ENCODE data around the gene OLA1. TPM values are rescaled to one million over a fixed set of nuclear protein-coding genes. Genes with fewer than 3 reads are reported as not detected.

Gene OLA1
- polyA plus RNA-seq, 1 of the 3 experiments (the other 2 are of a cell fraction), result 46.9 TPM

DNA sequence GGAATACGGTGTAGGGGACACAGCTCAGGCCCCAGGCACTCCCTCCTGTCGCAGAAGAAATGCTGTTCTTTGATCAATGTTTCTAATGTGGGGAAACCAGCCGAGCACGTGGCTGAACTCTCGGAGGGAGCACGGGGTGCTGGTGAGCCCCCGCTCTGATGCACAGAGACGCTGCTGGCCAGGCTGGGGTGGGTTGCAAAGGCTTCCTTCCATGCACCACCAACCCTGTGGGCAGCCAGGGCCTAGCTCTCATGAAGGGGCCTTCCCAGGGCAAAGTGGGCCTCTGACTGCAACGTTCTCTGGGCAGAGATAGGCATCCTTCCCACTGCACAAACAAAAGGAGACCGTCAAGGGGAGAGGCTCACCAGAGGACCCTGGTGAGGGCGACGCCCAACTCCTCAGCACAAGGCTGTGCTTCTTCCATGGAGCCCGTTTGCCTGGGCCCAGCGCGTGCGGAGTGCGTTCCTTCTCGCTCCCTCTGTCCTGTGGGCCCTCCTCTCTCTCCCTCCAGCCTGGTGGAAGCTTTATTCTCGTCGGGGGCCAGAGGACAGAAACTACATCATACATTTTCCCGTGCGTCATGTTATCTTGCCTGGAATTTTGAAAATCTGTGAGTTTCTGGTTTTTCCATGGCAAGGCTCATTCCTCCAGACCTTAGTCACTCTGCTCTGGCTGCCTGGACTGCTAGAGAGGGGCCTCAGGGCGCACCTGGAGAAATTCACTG is 222.0 kb downstream of the OLA1 start:
- CTCF ChIA-PET, result interaction anchor here (1.2 to 2.4 kb wide), 2 partner anchors 12 to 14 kb away, joined by 5 to 8 read pairs; no protein-coding TSS in a partner anchor
- no peaks in the 10 kb centered on the region for H3K9me2 ChIP-seq
- POLR2A ChIA-PET, result no interaction called here
- H3K27me3 ChIP-seq (ENCODE audit: insufficient read depth), result no peaks in the 10 kb centered on the region
- H3K27ac ChIP-seq (ENCODE audit: low read depth in 2 of 2, low read length in 1 of 2), result no peak overlapping the region; a peak in 1 of 4 replicates
- no peak for DNase-seq
- H3K79me2 ChIP-seq (ENCODE audit: insufficient read depth), result no peaks in the 10 kb centered on the region
- no peaks in the 10 kb centered on the region for H3F3A ChIP-seq (replicated peaks; ENCODE audit: insufficient read depth)
- no peak for TF ChIP-seq TAF1 (IDR thresholded peaks at IDR 0.05; ENCODE audit: borderline replicate concordance, low read depth, low read length)
- TF ChIP-seq RXRA (IDR thresholded peaks at IDR 0.05; ENCODE audit: borderline replicate concordance, low read depth), result no peak
- no peak for TF ChIP-seq SIN3A (IDR thresholded peaks at IDR 0.05; ENCODE audit: borderline replicate concordance, low read depth, low read length)
- TF ChIP-seq, protein P1, sequence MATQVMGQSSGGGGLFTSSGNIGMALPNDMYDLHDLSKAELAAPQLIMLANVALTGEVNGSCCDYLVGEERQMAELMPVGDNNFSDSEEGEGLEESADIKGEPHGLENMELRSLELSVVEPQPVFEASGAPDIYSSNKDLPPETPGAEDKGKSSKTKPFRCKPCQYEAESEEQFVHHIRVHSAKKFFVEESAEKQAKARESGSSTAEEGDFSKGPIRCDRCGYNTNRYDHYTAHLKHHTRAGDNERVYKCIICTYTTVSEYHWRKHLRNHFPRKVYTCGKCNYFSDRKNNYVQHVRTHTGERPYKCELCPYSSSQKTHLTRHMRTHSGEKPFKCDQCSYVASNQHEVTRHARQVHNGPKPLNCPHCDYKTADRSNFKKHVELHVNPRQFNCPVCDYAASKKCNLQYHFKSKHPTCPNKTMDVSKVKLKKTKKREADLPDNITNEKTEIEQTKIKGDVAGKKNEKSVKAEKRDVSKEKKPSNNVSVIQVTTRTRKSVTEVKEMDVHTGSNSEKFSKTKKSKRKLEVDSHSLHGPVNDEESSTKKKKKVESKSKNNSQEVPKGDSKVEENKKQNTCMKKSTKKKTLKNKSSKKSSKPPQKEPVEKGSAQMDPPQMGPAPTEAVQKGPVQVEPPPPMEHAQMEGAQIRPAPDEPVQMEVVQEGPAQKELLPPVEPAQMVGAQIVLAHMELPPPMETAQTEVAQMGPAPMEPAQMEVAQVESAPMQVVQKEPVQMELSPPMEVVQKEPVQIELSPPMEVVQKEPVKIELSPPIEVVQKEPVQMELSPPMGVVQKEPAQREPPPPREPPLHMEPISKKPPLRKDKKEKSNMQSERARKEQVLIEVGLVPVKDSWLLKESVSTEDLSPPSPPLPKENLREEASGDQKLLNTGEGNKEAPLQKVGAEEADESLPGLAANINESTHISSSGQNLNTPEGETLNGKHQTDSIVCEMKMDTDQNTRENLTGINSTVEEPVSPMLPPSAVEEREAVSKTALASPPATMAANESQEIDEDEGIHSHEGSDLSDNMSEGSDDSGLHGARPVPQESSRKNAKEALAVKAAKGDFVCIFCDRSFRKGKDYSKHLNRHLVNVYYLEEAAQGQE (IDR thresholded peaks at IDR 0.05; ENCODE audit: low read depth, low read length), result no peak
- no peak for TF ChIP-seq FOXM1 (IDR thresholded peaks at IDR 0.05; ENCODE audit: low read depth)
- TF ChIP-seq FOSL2 (IDR thresholded peaks at IDR 0.05; ENCODE audit: borderline replicate concordance, low read depth), result no peak
- TF ChIP-seq, protein P2, sequence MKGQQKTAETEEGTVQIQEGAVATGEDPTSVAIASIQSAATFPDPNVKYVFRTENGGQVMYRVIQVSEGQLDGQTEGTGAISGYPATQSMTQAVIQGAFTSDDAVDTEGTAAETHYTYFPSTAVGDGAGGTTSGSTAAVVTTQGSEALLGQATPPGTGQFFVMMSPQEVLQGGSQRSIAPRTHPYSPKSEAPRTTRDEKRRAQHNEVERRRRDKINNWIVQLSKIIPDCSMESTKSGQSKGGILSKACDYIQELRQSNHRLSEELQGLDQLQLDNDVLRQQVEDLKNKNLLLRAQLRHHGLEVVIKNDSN (IDR thresholded peaks at IDR 0.05; ENCODE audit: borderline replicate concordance, low read depth), result no peak
- TF ChIP-seq, protein P3, sequence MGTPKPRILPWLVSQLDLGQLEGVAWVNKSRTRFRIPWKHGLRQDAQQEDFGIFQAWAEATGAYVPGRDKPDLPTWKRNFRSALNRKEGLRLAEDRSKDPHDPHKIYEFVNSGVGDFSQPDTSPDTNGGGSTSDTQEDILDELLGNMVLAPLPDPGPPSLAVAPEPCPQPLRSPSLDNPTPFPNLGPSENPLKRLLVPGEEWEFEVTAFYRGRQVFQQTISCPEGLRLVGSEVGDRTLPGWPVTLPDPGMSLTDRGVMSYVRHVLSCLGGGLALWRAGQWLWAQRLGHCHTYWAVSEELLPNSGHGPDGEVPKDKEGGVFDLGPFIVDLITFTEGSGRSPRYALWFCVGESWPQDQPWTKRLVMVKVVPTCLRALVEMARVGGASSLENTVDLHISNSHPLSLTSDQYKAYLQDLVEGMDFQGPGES (IDR thresholded peaks at IDR 0.05; ENCODE audit: low read depth, low read length), result no peak
- TF ChIP-seq, protein P4, sequence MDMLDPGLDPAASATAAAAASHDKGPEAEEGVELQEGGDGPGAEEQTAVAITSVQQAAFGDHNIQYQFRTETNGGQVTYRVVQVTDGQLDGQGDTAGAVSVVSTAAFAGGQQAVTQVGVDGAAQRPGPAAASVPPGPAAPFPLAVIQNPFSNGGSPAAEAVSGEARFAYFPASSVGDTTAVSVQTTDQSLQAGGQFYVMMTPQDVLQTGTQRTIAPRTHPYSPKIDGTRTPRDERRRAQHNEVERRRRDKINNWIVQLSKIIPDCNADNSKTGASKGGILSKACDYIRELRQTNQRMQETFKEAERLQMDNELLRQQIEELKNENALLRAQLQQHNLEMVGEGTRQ (IDR thresholded peaks at IDR 0.05; ENCODE audit: borderline replicate concordance, low read depth, low read length), result no peak
- no peak for TF ChIP-seq CHD2 (IDR thresholded peaks at IDR 0.05; ENCODE audit: low read length, partially characterized antibody)
- TF ChIP-seq ELF1 (IDR thresholded peaks at IDR 0.05), result no peak
- TF ChIP-seq JUND (IDR thresholded peaks at IDR 0.05), result no peak
- no peak for TF ChIP-seq POLR2AphosphoS5 (IDR thresholded peaks at IDR 0.05; ENCODE audit: low read depth, low read length)
- TF ChIP-seq, protein P5, sequence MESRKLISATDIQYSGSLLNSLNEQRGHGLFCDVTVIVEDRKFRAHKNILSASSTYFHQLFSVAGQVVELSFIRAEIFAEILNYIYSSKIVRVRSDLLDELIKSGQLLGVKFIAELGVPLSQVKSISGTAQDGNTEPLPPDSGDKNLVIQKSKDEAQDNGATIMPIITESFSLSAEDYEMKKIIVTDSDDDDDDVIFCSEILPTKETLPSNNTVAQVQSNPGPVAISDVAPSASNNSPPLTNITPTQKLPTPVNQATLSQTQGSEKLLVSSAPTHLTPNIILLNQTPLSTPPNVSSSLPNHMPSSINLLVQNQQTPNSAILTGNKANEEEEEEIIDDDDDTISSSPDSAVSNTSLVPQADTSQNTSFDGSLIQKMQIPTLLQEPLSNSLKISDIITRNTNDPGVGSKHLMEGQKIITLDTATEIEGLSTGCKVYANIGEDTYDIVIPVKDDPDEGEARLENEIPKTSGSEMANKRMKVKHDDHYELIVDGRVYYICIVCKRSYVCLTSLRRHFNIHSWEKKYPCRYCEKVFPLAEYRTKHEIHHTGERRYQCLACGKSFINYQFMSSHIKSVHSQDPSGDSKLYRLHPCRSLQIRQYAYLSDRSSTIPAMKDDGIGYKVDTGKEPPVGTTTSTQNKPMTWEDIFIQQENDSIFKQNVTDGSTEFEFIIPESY (IDR thresholded peaks at IDR 0.05; ENCODE audit: borderline replicate concordance, low read depth), result no peak
- no peak for TF ChIP-seq EP300 (IDR thresholded peaks at IDR 0.05; ENCODE audit: borderline replicate concordance in 1 of 2, low read depth in 1 of 2, low read length in 1 of 2)
- no peak for TF ChIP-seq YY1 (IDR thresholded peaks at IDR 0.05; ENCODE audit: low read depth)
- TF ChIP-seq, protein P6, sequence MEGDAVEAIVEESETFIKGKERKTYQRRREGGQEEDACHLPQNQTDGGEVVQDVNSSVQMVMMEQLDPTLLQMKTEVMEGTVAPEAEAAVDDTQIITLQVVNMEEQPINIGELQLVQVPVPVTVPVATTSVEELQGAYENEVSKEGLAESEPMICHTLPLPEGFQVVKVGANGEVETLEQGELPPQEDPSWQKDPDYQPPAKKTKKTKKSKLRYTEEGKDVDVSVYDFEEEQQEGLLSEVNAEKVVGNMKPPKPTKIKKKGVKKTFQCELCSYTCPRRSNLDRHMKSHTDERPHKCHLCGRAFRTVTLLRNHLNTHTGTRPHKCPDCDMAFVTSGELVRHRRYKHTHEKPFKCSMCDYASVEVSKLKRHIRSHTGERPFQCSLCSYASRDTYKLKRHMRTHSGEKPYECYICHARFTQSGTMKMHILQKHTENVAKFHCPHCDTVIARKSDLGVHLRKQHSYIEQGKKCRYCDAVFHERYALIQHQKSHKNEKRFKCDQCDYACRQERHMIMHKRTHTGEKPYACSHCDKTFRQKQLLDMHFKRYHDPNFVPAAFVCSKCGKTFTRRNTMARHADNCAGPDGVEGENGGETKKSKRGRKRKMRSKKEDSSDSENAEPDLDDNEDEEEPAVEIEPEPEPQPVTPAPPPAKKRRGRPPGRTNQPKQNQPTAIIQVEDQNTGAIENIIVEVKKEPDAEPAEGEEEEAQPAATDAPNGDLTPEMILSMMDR (IDR thresholded peaks at IDR 0.05), result no peak
- no peak overlapping the region for H3K4me3 ChIP-seq (ENCODE audit: low read depth in 2 of 2, low read length in 1 of 2)
- no peak overlapping the region for H3K9ac ChIP-seq
- H4K20me1 ChIP-seq (ENCODE audit: insufficient read depth), result no peaks in the 10 kb centered on the region
- H3K4me1 ChIP-seq (ENCODE audit: control insufficient read depth in 1 of 2, insufficient read depth in 2 of 2, low read depth in 1 of 2, low read length in 1 of 2), result peaks cover 4 to 35% of the 10 kb centered on the region in 2 experiments; a peak in 2 of 4 replicates
- 91% methylated on average over 18 of the region's 23 CpGs for WGBS (ENCODE audit: low lambda C conversion rate)
- H3K4me2 ChIP-seq, result no peak overlapping the region
- no peaks in the 10 kb centered on the region for H3K36me3 ChIP-seq (replicated peaks in 1 of 2; ENCODE audit: control insufficient read depth in 1 of 2, insufficient read depth in 2 of 2, low read length in 1 of 2)
- H3K9me3 ChIP-seq, result no peaks in the 10 kb centered on the region
- no peak overlapping the region for H2AFZ ChIP-seq (ENCODE audit: low read depth)
